OCI-LY7 (cell line): Measurements from ENCODE around the gene SFI1. TPM values are rescaled to one million over a fixed set of nuclear protein-coding genes. Genes with fewer than 3 reads are reported as not detected.
"Not testable (repeated sequence)": the region's sequence is repeated elsewhere in the genome, so short reads cannot be mapped to it uniquely, and the experiment has no call there.

Experiments used
- BruUV-seq: library from RNA; stranded (reverse); fragments of 400-500 nt; replicated peaks from 2 replicates; lab custom pipeline; 2021; lab: Mats Ljungman, UMichigan
- CTCF ChIA-PET: fragments of 300-600 bp; sonication (Branson Sonifier 250); formaldehyde crosslinking; loops from one replicate; lab custom pipeline; 2022; ENCODE audit warnings: antibody characterized with exemption; ENCODE audit not compliant: unreplicated experiment; lab: Charles Lee
- POLR2A ChIA-PET: fragments of 300-600 bp; sonication (Branson Sonifier 250); formaldehyde crosslinking; loops from one replicate; lab custom pipeline; 2022; ENCODE audit warnings: antibody characterized with exemption; lab: Charles Lee
- DNase-seq: peaks from one replicate; pipeline ENCODE4 v3.0.0-alpha.2; 2015; ENCODE audit warnings: low spot score
- H2AFZ ChIP-seq: fragments of 200-600 bp; sonication (generic), shearing (Covaris generic); 2 replicates; pipeline ENCODE4 v1.6.1; 2014; ENCODE audit warnings: mild to moderate bottlenecking, antibody characterized with exemption, low read length, moderate library complexity
- H3K27ac ChIP-seq: fragments of 200-600 bp; sonication (generic); 2 replicates; pipeline ENCODE4 v1.5.1; 2014; ENCODE audit warnings: mixed run types, low read depth, mild to moderate bottlenecking, moderate library complexity, low read length, inconsistent platforms; ENCODE audit not compliant: poor library complexity, severe bottlenecking
- H3K36me3 ChIP-seq: fragments of 200-600 bp; sonication (generic); 2 replicates; pipeline ENCODE4 v1.6.1; 2014; ENCODE audit warnings: mild to moderate bottlenecking, antibody characterized with exemption, low read length, moderate library complexity, mixed read lengths; ENCODE audit not compliant: insufficient read depth
- H3K4me1 ChIP-seq: fragments of 200-600 bp; sonication (generic); 2 replicates; pipeline ENCODE4 v1.5.1; 2014; ENCODE audit warnings: mild to moderate bottlenecking, low read length; ENCODE audit not compliant: insufficient read depth, poor library complexity, severe bottlenecking
- H3K4me2 ChIP-seq: fragments of 200-600 bp; sonication (generic); 2 replicates; pipeline ENCODE4 v1.6.1; 2014; ENCODE audit warnings: mild to moderate bottlenecking, low read length
- H3K4me3 ChIP-seq: fragments of 200-600 bp; sonication (generic); 2 replicates; pipeline ENCODE4 v1.5.1; 2014; ENCODE audit warnings: mild to moderate bottlenecking, low read depth, low read length; ENCODE audit not compliant: poor library complexity, severe bottlenecking
- H3K79me2 ChIP-seq: fragments of 200-600 bp; sonication (generic); 2 replicates; pipeline ENCODE4 v1.6.1; 2016; ENCODE audit warnings: low read depth, mild to moderate bottlenecking, low read length, moderate library complexity, mixed read lengths; ENCODE audit not compliant: insufficient read depth
- H3K9me2 ChIP-seq: fragments of 200-600 bp; sonication (generic); 2 replicates; pipeline ENCODE4 v1.6.1; 2016; ENCODE audit warnings: mild to moderate bottlenecking, low read length, mixed read lengths; ENCODE audit not compliant: insufficient read depth
- H3K9me3 ChIP-seq: fragments of 200-600 bp; sonication (generic); 2 replicates; pipeline ENCODE4 v1.6.1; 2014; ENCODE audit warnings: mild to moderate bottlenecking, mixed run types, low read length, mixed read lengths
- H4K20me1 ChIP-seq: fragments of 200-600 bp; sonication (generic); 2 replicates; pipeline ENCODE4 v1.6.1; 2014; ENCODE audit warnings: mild to moderate bottlenecking, antibody characterized with exemption, low read length, moderate library complexity, mixed read lengths; ENCODE audit not compliant: insufficient read depth
- EZH2phosphoT487 ChIP-seq: fragments of 200-600 bp; sonication (generic); IDR thresholded peaks from 2 replicates; pipeline ENCODE4 v1.6.1; 2018; ENCODE audit warnings: low read depth, borderline replicate concordance, mild to moderate bottlenecking, mixed run types, antibody characterized with exemption, low read length, moderate library complexity, mixed read lengths
- intact Hi-C: fragments of 100-400 bp; cut with micrococcal nuclease; formaldehyde crosslinking; loops from one replicate; pipeline ENCODE4 v1.10.0; 2022; ENCODE audit not compliant: unreplicated experiment
- total RNA-seq, 2 experiments: library from RNA; depleted of rRNA in 1 of 2; stranded (reverse); fragments of >200 nt in 1 of 2; shearing (Covaris generic) in 1 of 2; gene quantifications; 2 replicates each; pipeline ENCODE4 v1.2.3, GENCODE V29; 2014 to 2022
- TF ChIP-seq, protein P1 (sequence below): fragments of 200-600 bp; sonication (generic); conservative IDR thresholded peaks from 2 replicates; pipeline ENCODE4 v1.5.1; 2014; ENCODE audit warnings: mild to moderate bottlenecking, antibody characterized with exemption, low read length, moderate library complexity, mixed read lengths

Gene SFI1
- total RNA-seq, 2 experiments from 2014 or later, result 72.6 to 132 TPM

DNA sequence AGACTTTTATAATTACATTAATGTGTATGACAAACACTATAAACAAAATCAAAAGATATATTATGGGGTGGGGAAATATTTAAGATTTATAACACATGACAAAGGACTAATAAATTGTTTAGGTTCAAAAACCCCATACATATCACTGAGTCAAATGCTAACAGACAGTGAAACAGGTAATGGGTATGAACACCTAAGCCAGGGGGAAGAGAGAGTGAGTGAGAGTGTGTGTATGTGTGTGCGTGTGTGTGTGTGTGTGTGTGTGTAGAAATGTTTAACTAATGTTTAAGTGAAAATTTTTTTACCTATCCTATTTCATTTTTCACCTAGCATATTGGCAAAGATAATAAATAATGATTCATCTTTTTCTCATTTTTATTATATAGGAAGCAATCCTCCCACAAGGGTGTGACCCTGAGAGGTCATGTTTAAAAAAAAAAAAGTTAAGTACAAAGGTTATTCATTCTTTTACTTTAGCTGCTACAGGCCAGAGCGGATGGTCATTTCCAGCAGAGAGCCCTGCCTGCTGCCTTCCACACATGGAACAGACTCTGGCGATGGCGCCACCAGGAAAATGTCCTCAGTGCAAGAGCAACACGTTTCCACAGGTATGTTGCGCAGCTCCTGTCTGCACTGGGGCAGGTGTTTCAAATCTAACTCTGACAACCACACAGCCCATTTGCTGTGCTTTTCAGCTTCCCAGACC lies 92.8 kb downstream of the SFI1 start:
- H3K4me3 ChIP-seq, result no peak overlapping the region
- no peak overlapping the region for H2AFZ ChIP-seq
- no peaks in the 10 kb centered on the region for H3K9me3 ChIP-seq
- H3K9me2 ChIP-seq, result no peaks in the 10 kb centered on the region
- intact Hi-C loops, result no loop called here
- H4K20me1 ChIP-seq, result no peaks in the 10 kb centered on the region
- no TSS peak for BruUV-seq
- H3K4me2 ChIP-seq, result no peak overlapping the region
- no peaks in the 10 kb centered on the region for H3K79me2 ChIP-seq
- no peak for DNase-seq
- H3K27ac ChIP-seq, result no peak overlapping the region
- no peaks in the 10 kb centered on the region for H3K4me1 ChIP-seq
- peaks cover 59% of the 10 kb centered on the region for H3K36me3 ChIP-seq
- ChIA-PET POLR2A (no interaction called here), CTCF (no interaction called here)
- TF ChIP-seq, protein P1, sequence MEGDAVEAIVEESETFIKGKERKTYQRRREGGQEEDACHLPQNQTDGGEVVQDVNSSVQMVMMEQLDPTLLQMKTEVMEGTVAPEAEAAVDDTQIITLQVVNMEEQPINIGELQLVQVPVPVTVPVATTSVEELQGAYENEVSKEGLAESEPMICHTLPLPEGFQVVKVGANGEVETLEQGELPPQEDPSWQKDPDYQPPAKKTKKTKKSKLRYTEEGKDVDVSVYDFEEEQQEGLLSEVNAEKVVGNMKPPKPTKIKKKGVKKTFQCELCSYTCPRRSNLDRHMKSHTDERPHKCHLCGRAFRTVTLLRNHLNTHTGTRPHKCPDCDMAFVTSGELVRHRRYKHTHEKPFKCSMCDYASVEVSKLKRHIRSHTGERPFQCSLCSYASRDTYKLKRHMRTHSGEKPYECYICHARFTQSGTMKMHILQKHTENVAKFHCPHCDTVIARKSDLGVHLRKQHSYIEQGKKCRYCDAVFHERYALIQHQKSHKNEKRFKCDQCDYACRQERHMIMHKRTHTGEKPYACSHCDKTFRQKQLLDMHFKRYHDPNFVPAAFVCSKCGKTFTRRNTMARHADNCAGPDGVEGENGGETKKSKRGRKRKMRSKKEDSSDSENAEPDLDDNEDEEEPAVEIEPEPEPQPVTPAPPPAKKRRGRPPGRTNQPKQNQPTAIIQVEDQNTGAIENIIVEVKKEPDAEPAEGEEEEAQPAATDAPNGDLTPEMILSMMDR, result no peak
- no peak for TF ChIP-seq EZH2phosphoT487

DNA sequence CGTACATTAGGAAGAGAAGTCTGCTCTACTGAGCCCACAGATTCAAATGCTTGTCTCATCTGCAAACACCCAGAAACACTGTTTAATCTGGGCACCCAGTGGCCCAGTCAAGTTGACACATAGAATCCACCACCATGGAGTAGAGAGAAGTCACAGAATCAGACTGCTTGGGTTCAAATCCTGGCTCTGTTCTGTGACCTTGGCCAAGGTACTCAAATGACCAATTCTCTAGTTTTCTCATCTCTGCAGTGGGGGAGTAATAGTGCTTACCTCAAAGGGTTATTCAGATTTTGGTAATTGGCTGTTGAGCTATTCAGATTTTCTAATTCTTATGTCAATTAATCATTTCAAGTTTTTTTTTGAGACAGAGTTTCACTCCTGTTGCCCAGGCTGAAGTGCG lies 93.8 kb downstream of the SFI1 start:
- H3K4me1 ChIP-seq, H3K4me2 ChIP-seq, H3K79me2 ChIP-seq, H4K20me1 ChIP-seq, CTCF ChIA-PET, H2AFZ ChIP-seq, H3K27ac ChIP-seq, DNase-seq, H3K9me2 ChIP-seq, intact Hi-C loops, POLR2A ChIA-PET, BruUV-seq, H3K4me3 ChIP-seq, H3K9me3 ChIP-seq: not testable (repeated sequence)
- peaks cover 53% of the 10 kb centered on the region for H3K36me3 ChIP-seq

DNA sequence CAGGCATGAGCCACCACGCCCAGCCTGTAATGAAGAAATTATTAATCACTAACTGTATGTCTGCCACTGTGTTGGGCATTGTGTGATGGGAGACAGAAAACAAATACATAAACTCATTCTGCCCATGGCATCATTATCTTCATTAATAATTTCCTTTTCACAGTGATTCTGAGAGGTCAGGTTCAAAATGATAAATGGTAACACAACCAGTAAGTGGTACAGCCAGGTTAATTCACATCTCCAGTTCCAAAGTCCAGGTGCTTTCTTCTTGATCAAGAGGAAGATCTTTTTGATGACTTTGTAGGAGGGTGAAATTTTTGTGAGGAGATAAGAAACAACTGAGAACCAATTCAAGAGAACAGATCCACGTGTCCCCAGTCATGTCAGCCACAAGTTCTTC lies 98.9 kb downstream of the SFI1 start:
- intact Hi-C loops, result no loop called here

More for the DNA sequence above, 98.9 kb downstream of the SFI1 start:
- no peaks in the 10 kb centered on the region for H3K4me1 ChIP-seq
- no peak overlapping the region for H3K4me3 ChIP-seq
- no peaks in the 10 kb centered on the region for H3K9me3 ChIP-seq
- no peaks in the 10 kb centered on the region for H3K9me2 ChIP-seq
- H3K27ac ChIP-seq, result no peak overlapping the region
- ChIA-PET CTCF (no interaction called here), POLR2A (interaction anchor here (0.7 kb wide), 1 partner anchor 94 kb away, joined by 3 read pairs; no protein-coding TSS in a partner anchor)
- no peak for DNase-seq
- H4K20me1 ChIP-seq, result no peaks in the 10 kb centered on the region
- H3K36me3 ChIP-seq, result peaks cover 11% of the 10 kb centered on the region
- TSS peak; percentile 49 for BruUV-seq
- no peaks in the 10 kb centered on the region for H3K79me2 ChIP-seq
- no peak overlapping the region for H3K4me2 ChIP-seq
- no peak overlapping the region for H2AFZ ChIP-seq
- TF ChIP-seq, protein P1, result no peak
- no peak for TF ChIP-seq EZH2phosphoT487
